ENCODE data around the gene TANGO2.
A peak's percentile ranks its signal among the peaks of the same experiment; 100 is the strongest.

TANGO2 gene

DNA sequence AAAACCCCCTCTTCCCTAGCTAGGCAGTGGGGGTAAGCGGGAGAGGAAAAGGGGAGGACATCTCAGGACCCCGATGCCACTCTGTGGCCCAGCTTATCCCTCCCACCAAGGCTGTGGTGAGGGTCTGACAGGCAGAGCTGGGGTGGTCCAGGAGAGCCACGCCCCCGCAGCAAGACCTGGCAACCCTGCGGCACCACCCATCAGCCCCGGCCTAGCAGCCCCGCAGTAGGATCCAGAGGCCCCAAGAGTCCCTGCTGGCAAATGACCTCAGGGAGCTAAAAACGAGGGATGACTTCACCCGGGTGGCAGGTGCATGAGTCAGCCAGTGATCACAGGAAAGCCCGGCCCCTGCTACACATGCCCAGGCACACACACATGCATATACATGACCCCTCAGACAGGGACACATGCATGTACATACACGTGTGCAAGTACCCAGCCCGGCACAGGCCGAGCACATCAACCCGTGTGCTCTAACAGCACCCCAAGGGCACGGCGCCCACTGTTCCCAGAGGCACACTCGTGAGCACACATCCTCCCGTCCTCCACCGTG, 36.6 kb upstream of the TANGO2 start:
- peak; percentile 4 for DNase-seq

DNA sequence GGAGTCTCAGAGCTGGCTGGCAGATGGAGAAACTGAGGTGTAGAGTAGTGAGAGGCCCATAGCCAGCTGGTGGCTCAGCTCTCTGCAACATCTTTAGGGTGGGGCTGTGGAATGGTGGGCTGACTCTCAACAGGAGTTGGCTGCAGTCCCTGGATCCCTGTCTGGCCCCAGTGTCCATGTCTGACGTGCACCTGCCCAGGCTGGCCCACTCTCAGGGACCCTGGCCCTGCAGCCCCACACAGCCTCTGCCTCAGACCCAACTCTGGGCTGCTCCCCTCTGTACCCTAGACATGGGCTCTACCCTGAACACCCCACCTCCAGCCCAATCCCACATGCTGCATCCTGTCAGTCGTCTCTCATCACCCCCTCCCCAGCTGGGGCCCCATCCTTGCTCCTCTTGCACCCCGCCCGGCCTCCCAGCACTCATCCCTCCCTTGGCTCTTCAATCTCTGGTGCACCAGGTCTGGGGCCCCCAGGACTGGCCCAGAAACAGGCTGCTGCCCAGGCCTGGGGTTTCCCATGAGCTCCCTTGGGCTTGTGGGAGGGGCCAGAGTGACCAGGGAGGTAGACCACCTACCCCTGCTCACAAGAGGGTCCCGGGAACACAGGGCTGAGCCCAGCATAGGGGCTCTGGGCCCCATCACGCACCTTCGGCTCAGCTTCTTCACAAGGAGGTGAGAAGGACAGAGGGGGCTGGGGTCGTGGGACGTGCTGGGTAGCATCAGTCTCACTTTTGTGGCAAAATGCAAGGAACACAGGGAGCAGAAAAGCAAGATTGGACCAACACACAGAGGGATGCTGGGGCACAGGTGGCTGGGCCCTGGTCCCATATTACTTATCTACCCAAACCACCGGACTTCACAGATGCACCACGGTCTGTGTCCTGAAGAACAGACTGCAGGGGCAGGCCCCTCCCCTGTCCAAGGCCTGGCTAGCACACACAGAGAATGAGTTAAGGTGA, 35.8 kb upstream of the TANGO2 start:
- no peak for DNase-seq

DNA sequence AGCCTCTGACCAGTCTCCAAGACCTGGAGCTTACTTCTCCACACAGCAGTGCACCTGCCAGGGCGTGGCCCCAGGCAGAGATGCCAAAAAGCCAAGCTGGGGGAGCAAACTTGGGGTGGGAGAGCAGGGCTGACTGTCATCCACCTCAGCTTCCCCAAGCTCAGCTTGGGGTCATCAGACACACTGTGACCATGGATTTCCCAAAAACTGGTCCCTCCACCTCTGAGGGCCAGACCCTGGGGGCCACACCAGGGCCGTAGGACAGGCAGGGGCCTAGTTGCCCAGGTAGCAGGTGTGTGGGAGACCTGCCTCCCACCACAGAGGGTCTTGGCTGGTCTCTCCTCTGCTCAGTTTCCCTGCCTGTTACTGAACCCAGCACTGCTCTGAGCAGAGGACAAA, 34.9 kb upstream of the TANGO2 start:
- no peak for DNase-seq

DNA sequence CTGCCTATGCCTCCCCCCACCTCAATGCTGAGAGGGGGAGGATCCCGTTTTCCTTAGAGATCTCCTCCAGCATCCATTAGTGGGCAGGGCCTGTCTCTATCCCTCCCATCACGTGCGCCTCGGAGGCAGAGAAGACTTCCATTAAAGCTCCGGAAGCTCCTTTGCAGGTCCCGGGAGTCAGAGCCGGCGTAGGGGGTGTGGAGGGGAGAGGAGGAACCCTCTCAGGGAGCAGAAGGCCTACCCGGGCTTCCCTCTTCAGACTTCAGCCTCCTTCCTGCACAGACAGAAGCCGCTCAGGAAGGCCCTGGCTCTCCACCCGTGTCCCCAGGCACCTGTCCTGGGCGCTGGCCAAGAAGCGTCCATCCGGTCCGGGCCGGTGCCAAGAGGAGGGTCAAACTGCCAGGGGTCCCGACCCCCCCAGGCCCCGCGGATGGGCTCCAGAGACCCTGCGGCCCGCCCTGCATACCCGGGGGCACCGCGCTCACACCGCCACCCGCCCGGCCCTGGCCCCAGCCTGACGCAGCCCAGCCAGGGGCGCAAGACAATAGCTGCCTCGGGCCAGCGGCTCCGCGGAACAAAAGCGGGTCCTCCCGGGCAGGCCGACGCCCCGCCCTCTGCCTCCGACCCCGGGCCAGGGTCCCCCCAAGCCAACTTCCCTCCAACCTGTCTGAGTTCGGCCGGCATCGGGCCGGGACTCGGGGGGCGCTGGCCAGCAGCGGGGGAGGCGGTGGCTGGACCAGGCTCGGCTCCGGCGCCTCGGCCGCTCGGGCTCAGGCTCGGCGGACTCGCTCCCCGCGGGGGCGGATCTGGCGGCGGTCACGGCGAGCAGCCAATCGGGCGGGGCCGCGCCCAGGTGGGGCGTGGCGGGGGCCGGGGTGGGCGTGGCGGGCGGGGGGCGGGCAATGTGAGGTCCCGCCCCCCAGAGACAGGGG, 34.2 kb upstream of the TANGO2 start:
- DNase-seq: peak; percentile 51

DNA sequence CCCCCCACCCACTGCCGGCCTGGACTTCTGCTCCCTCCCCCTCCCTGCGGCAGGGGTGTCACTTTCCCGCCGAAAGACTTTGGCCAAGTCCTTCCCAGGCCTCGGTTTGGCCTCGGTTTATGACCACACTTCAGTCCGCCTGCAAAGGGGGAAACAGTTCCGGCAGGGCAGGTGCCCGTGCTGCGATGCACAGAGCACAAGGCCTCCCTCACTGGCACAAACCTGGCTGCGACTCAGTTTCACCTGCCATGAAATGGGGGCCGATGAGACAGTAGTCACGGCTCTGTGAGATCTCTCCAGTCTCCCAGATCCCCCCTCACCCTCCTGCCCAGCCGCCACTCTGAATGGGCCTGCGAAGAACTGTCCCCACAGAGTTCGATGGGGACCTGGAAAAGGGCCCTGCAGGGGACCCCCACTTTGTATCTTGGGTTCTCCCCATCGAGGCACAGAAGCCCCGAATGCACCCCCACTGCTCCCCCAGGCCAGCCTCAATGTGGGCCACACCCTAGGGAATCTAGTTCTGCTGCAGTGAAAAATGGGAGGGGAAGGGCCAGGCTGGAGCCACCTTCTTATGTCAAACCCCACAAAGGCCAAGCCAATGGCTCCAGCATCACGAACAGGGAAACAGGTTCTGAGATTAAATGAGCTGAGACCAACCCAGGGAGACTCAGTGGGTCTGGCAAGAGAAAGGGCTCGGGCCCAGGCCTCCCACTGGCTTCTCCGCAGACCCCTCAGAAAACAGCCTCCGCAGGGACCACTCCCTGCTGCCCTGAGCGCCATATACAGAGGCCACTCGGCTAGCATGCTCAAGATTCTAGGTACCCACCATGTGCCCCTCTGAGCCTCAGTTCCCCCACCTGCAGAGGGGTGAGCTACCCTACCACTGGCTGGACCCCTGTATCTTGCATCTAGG, 33.3 kb upstream of the TANGO2 start:
- DNase-seq: no peak

DNA sequence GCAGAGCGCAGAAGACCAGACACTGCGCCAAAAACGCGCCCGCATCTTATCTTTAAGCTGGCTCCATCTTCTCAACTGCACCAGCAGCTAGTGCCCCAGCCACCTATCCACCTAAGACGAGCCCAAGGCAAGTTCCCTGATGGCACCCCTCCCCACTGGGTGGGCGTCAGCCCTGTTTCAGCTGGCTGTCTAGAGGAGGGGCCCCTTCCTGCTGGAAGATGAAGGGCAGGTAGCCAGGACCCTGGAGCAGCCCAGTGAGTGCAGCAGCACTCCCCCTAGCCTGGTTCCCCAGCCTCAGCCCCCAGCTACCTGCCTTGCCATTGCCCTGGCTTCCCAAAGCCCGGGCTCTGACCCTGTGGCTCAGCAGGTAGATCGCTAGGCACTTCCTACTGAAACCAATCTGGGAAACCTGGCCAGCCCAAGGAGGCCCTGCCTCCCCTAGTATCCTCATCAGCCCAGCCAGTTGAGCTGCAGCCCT, 32.5 kb upstream of the TANGO2 start:
- DNase-seq: no peak

DNA sequence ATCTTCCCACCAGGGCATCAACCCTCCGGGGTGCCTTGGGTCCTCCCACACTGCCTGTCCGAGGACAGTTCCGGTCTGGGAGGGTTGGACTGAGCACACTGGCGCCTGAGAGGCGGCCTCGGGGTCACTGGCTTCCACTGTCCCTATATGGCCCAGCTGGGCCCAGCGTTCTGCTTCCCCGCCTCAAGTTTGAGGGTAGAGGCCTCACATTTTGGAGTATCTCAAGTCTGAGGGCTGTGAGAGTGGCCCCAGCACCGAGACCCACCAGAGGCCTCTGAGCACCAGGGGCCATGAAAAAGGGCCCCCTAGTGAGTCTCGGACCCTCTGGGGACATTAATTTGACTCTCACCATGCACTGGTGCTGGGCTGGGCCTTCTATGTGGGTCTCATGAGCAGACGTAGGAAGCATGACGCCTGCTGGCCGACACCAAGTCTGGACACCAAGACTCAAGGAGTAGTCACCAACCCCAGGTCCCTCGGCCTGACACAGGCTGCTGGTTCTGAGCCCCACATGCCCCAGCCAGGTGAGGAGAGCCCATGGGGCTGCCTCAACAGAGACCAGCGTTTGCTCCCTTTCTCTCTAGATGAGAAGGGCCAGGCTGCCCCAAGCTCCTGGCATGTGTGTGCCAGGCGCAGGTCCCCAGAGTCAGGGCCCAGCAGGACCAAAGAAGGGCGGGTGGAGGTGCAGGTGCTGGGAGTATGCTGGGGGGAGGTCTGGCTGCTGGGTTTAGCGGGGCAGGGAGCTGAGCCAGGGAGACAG, 31.8 kb upstream of the TANGO2 start:
- no peak for DNase-seq

DNA sequence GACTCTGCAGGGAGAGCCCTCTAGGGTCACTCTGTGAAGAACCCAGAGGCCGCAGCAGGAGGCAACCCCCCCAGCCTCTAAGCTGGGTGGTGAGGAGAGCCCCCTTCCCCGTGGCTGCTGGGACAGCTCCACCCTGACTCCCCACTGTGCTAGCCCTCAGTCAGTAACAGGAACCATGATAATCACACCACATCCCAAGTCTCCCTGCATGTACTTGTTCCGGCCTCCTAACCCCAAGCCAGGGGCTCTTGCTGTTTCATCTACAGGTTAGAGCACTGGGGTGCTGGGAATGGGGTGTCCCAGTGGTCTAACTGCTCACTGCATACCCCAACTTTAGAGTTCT, 31.2 kb upstream of the TANGO2 start:
- no peak for DNase-seq

DNA sequence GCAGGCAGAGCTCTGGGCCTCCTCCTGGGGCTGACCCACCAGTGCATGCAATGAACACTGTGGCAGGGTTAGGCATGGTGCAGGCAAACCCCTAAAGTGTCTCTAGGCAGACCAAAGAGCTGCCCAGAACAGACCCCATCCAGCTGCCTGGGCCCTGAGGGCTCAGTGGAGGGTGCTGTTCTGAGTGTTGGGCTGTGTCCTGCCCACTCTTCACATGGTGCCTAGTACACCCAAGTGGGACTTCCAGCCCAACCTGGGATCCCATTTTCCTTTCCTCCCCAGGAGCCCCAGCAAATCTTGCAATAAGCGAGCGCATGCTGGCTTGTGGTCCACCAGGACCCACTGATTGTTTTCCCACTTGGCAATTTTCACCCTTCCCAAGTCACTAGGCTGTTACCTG, 30.7 kb upstream of the TANGO2 start:
- no peak for DNase-seq

DNA sequence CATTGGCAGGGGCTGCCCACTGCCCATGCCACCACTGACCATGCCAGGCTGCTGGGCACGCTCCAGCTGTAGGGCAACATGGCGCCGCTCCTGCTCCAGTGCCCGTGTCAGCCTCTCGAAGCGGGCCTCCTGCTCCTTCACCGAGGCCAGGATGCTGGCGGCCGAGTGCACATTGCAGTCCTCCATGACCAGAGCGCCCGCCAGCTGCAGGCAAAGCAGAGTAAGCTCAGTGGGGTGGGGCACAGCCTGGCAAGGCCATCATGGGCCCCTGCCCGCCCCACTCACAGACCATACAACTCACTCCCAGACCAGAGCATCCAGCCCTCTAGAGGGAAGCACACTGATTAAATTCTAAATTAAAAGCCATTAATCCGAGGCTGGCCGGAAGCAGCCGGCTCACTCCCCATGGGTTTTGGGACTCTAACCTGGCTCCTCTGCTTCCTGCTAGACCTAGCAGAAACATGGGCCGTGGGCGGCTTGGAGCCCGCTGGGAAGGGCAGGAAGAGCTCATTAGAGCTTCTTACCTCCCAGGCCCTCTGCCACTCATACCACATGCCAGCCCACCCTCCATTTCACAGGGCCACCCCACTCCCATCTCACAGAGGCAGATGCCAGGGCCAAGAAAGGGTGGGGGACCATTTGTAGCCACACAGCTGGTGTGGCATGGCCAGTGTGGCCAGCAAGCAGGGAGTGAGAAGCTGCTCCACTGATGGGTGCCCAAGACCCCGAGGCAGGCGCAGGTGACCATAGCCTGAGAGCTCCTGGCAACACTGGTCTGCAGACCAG, 30.1 kb upstream of the TANGO2 start:
- no peak for DNase-seq

DNA sequence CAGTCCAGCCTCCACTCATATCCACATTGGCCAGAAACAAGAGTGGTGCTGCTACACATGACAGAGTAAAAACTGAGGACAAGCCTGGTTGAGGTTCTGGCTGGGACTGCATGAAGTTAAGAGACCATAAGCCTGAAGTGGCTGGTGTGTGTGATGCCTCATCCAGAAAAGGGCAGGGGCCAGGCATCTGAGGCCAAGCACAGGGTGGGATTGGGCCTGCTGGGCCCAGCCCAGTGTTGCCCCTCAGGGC, 29.6 kb upstream of the TANGO2 start:
- DNase-seq: no peak

DNA sequence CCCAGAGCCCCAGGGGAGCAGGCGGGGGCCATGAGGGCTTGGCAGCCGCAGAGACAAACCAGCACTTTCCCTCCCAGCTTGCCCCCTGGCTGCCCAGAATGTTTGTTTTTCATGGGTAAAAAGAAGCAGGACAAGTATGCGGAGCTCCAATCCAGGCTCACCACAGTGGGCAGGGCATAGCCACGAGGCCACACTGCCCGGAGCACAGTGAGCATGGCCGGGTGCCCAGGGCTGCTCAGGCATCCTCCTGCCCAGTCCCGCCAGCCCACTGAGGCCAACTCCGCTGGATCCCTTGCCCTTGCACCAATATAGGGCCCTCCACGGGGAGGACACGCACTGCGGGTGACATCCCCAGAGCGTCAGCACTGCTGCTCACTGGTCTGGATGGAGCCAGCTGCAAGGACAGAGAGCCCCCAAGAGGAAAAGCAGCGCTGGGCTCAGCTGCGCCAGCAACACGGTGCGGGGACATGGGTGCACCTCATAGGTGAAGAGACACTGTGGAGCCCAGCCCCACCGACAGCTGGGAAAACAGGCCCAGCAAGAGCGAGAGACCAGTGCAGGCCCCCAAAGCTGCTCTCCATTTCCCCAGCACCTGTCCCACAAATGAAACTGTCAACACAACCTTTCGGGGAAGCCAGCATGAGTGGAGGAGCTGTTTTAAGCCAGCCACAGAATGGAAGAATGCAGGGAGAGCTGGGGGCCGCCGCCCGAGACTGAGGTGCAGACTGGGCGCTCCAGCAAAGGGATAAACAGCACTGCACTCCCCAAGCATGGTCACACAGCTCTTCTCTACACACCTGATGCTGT, 29.1 kb upstream of the TANGO2 start:
- no peak for DNase-seq

DNA sequence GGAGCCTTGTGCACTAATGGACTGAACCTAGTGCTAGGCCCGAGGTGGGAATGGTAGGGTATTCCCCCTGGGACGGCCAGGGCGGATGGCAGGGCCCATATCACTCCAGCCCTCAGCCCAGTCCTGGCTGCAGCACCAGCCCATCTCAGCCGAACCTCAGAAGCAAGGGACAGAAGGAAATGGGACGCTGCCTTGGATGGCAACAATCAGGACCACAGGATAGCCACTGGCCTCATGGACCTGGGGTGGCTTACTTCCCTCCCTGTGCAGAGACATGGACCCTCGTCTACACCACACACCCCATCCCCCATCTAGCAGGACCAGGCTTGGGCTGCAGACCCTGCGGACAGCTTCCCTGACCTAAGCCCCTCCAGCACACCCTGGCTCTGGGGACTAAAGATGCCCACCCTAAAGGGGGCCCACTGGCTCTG, 28.4 kb upstream of the TANGO2 start:
- DNase-seq: no peak

DNA sequence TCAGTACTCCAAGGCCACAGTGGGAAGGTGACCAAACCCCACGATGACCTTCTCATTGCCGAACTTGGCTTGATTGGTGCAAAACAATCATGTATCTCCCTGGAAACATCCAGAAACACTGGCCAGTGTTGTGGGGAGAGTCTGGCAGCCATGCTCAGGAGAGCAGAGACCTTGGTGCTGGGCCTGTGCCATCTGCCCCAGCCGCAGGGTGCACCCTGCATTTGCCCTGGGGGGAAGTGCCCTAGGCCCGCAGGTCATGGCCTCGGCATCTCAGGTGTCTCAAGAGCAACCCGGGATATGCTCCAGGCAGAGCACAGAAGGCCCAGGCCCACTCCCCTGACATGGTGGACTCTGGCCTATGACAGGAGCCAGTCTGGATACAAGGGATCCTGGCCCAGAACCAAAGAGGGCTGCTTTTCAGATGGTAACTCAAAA, 28.0 kb upstream of the TANGO2 start:
- DNase-seq: no peak

DNA sequence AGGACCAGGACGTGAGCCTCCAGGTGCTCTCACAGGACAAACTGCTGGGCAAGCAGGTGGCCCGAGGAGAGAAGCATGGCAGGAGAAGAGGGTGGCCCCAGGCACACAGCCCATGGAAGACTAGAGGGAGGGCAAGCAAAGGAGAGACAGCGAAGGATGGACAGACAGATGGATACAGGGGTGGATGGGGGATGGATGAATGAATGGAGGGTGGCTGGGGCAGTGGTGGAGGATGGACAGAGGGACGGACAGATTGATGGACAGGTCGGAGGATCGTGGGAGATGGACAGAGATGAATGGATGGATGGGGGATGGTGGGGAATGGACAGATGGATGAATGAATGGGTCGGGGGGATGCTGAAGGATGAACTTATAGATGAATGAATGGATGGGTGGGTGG, 27.0 kb upstream of the TANGO2 start:
- no peak for DNase-seq

DNA sequence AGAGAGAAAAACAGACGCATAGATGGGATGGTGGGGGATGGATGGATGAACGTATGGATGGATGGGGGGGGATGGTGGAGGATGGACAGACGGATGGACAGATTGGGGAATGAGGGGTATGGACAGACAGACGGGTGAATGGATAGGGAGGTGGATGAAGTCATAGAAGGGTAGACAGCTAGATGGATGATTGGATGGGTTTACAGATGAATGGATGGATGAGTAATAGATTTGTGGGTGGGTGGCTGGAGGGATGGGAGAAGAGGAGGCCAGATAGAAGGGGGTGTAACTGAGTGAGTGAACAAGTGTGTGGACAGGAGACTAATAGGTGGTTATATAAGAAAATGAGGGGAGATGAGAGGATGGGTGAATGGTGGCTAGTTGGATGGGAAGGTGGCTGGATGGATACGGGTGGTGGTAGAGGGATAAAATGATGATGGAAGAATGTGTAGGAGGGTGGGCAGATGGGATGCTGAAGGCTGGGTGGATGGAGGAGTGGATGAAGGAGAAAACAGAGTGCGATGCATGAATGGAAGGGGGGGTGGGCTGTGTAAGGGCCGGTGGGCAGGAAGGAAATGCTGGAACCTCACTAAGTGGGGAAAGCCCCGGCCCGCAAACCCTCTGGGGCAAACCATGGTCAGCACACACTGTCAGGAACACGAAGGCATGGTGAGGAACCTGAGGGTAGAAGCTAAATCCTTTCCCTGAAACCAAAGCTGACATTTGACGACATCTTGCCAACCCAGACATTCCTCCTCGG, 25.9 kb upstream of the TANGO2 start:
- DNase-seq: no peak

DNA sequence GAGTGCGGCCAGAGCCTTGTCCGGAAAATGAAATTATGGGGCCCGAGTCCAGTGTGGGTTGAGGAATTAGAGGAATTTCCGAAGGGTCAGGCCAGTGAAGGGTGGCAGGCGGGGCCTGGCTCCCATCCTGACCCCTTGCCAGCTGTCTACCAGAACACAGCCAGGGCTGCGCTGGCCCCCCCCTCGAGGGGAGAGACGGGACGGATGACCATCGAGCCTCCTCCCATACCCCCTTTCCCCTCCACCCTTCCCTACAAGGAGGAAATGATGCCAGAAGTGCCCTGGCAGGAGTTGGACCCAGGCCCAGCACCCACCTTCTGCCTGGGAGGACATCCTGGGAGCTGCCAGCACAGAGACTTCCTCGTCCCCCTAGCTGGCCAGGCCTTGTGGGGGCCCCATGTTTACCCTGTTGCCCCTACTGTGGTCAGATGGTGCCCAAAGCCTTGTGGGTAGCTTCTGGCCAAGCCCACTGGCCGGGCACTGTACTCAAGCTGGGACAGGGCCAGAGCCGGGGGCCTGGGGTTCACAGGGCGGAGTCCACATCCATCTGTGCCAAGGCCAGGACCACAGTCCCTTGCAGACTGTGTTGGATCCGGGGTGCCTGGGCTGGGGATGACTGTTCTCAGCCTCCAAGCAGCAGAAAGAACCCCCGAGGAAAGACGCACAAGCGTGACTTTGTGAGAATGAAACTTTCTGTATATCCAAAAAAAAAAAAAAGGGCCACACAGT, 25.1 kb upstream of the TANGO2 start:
- DNase-seq: no peak

DNA sequence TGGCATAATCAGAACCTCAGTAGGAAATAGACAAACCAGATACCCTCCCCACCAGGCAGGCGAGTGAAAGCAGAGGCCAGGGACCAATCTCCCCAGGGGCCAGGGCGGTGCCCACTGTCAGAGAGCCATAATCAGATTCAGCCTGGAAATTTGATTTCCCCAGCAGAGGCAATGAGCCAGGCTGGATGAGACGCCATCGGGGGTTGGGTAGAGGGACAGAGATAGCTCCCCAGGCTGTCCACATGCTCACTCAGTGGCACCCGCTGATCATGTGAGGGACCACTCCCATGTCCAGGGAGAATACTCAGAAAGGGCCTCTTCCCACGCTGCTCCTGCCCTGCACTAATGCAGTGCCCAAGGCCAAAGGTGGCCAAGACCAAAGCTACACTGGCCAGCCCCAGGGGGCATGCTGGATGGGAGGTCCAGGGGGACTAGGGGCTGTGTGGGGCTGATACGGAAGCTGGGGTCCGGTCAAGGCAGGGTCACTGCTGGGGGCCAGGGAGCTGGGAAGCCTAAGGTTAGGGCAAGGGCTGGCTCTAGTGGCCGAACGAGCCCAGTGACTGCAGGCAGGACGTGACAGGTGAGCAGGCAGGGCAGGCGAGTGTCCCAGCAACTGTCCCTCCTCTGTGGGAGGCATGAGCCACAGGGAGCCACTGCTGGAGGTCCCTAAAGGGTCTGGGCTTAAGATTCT, 24.1 kb upstream of the TANGO2 start:
- no peak for DNase-seq

All from NCI-H1092 treated with DMSO at 0.1 percent for 48 hours (cell line).